DMS53 (cell line): Measurements from ENCODE around the gene IQGAP3.

ENCODE experiments used
- DNase-seq: peaks from one replicate; lab custom pipeline; 2025; lab: John Stamatoyannopoulos, UW

IQGAP3 gene

DNA sequence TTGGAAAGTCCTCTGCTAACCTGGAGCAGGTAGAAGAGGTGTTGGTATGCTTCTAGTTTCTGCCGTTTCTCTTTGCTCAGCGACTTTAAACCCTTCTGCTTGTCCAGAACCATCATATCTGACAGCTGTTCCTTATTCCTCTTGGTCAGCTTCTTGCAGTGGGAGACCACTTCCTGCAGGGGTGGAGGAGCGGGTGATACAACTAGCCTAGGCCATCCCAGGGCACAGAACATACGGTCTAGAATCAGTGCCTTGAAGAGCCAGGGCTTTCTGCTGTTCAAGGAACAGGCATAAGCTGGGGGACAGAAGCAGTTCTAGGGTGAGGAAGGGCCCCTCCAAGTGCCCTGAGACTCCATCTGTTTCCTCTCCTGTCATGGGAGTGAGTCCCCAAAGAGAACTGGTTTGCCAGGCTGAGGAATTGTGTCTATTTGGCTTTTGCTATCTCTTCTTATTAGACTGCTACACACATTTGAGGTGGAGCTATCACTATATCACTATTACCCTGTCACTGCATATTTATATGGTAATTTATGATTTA, 32.5 kb downstream of the IQGAP3 start:
- DNase-seq = no peak

DNA sequence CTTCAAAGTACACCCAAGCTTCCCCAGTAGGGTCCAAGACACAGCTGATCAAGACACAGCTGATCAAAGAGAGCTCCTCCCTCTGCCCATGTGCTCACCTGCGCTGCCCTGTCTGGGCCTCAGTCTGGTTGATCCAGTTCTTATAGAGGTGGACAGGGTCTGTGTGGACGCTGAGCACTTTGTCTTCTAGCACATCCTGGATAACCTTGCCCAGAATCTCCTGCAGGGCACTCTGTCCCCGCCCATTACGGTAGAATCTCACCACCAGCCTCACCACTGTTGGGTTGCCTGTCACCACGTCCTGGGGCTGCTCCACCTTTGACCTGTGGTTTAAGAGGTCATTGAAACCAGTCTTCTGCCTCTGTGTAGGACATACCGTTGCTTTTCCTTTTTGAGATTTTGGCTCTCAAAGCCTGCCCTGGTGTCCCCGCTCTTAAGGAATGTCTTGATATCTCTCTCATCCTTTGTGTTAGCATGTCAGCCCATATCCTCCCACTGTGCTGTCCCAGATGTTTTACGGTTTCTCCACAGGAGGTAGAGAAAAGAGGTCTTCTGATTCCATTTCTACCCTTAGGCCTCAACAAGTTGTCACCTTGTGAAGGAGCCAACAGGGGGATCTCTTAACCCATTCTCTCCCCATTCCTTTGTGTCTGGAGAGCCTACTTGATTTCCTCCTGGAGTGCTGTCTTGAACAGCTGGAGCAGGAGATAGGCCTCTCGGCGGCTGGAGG, 33.5 kb downstream of the IQGAP3 start:
- no peak for DNase-seq

DNA sequence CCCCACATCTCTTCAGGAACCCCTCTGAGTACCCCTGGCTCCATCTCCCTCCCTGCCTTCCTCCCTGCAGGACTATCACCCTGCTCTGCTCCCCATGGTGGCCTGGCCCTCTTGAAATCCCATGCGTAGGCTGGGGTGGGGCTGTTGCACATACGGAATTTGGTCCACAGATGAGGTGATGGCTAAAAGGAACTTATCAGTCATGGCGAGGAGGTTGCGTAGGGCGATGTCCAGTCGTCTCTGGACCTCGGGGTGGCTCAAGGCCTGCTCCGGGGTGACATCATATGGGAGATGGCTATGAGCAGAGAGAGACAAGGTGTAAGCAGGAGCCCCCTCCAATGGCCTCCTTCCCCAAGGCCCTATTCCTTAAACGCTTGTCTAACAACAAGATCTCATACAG, 35.3 kb downstream of the IQGAP3 start:
- no peak for DNase-seq

- DNase-seq = no peak
These were observed 37.8 kb downstream of the IQGAP3 start for GRCh38 chr1:156534424-156535060.

GRCh38 chr1:156533568-156534220, 38.7 kb downstream of the IQGAP3 start:
- no peak for DNase-seq

- DNase-seq = no peak
These were observed 40.0 kb downstream of the IQGAP3 start for GRCh38 chr1:156532374-156532773.

- no peak for DNase-seq
These were observed 42.4 kb downstream of the IQGAP3 start for GRCh38 chr1:156530006-156530405.

DNA sequence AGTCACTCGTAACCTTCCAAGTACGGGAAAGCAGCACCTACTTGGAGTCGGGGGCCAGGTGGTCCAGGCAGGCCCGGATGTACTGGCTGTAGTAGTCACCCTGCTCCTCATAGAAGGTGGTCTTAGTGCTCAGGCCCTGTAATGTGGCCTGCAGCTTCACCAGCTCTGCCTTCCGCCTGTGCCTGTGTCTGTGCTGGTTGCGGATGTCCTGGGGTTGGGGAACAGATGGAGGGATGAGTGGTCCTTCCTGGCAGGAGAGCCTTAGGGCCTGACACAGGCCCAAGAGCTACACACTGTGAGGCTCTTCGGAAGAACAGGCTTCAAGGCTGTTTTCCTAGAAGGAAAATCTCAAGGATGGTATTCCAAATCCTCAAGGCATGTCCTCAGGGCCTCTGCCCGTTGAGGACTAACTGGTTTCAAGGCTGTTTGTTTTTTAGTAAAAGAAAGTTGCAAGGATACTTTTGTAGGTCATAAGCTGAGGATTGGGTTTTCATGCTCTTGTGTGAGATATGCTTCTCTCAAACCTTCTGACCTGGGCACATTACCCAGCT, 43.4 kb downstream of the IQGAP3 start:
- DNase-seq = no peak

- DNase-seq = no peak
These were observed 44.1 kb downstream of the IQGAP3 start for GRCh38 chr1:156528231-156528630.

DNA sequence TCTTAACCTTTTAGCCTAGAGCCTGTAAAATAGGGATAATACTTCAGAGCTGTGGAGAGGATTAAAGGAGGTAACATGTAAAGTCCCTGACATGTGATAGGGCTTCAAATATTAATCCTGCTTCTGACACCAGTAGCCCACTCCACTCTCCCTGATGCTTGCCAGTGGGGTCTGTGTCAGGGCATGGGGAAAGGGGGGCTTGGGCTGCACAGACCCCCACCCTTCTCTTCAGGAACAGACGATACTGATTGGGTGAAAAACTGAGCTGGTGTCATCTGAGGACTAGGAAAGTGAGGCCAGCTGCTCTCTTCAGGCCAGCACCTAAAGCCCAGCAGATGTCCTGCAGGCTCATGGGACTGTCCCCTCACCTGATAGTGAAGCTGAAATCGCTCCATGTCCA, 44.8 kb downstream of the IQGAP3 start:
- no peak for DNase-seq

GRCh38 chr1:156525856-156526489, 46.4 kb downstream of the IQGAP3 start:
- no peak for DNase-seq

GRCh38 chr1:156525071-156525501, 47.3 kb downstream of the IQGAP3 start:
- DNase-seq = no peak

DNA sequence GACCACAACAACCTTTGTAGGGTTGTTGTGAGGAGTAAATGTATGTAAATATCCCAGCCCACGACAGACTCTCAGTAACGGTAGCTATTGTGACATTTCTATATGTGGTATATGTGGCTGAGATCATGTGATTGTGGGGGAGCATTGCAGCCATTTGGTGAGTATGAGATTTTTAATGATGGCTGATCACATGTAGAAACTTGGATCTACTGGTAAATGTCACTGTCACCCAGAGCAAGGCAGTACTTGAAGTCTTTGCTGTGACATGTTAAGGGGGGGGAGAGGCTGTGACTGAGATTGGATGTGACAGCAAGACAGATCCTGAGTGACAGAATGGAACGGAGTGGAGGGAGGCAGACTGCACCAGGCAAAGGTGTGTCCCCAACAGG, 47.9 kb downstream of the IQGAP3 start:
- DNase-seq = no peak

- no peak for DNase-seq
These were observed 48.4 kb downstream of the IQGAP3 start for GRCh38 chr1:156523801-156524480.

DNA sequence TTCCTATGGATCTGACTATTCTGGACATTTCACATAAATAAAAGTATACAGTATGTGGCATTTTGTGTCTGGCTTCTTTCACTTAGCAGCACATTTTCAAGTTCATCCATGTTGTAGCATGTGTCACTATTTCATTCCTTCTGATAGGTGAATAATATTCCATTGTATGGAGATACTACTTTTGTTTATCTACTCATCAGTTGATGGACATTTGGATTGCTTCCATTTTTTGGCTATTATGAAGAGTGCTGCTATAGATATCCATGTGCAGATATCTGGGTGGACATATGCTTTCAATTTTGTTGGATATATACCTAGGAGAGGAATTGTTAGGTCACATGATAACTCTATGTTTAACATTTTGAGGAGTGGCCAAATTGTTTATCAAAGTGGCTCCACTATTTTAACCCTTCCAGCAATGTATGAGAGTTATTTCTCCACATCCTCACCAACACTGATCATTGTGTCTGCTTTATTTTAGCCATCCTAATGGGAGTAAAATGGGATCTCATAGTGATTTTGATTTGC, 49.9 kb downstream of the IQGAP3 start:
- no peak for DNase-seq

GRCh38 chr1:156517748-156518147, 54.6 kb downstream of the IQGAP3 start:
- DNase-seq = no peak

- DNase-seq = no peak
These were observed 55.5 kb downstream of the IQGAP3 start for GRCh38 chr1:156516821-156517220.

DNA sequence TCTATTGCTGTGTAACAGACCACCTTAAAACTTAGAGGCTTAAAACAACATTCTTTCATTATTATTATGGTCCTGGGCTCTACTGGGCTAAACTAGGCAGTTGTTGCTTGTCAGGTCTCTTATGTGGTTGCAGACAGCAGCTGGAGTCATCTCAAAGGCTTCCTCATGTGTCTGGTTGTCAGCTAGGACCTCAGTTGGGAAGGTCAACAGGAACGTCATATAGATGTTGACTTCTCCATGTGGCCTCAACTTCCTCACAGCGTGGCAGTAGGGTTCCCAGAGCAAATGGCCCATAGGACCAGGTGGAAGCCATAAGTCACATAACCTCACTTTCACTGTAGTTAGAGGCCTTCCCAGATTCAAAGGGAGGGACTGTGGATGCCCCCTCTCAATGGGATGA, 56.4 kb downstream of the IQGAP3 start:
- DNase-seq = no peak

- DNase-seq = no peak
These were observed 59.2 kb downstream of the IQGAP3 start for GRCh38 chr1:156513185-156513584.

DNA sequence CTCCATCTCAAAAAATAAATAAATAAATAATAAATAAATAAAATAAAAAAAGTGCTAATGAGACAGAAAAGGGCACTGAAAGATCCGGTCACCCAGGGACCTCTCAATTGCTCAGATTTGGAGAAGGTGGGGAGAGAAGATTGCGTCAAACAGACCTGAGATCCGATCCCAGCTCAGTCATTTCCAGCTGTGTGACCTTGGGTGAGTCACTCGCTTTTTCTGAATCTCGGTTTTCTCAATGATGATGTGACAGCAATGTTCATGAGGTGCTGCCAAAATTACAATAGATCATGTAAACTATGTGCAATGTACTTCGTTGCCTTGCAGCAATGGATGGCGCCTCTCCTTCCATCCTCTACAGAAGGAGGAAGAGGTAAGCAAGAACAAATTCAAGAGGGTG, 60.7 kb downstream of the IQGAP3 start:
- DNase-seq = no peak

GRCh38 chr1:156510709-156511108, 61.7 kb downstream of the IQGAP3 start:
- DNase-seq = no peak
